ENCODE data around the gene PRIM2. TPM values are rescaled to one million over a fixed set of nuclear protein-coding genes. Genes with fewer than 3 reads are reported as not detected.

Gene PRIM2
- total and polyA plus RNA-seq, 2 of the 4 experiments (the other 2 are of a cell fraction): 11.8 to 37.5 TPM

- Histone ChIP-seq H4K5ac (ENCODE audit: low read depth, low read length) (peak overlapping the region; percentile 67; the same call in 1 of the 2 replicates), H2BK20ac (ENCODE audit: low read depth, low read length) (peak overlapping the region; percentile 87), H4K20me1 (ENCODE audit: insufficient read depth, low read length) (no peaks in the 10 kb centered on the region), H2AFZ (replicated peaks; ENCODE audit: low read length, poor library complexity) (no peak overlapping the region), H2AK5ac (ENCODE audit: low read depth, low read length) (peak overlapping the region; percentile 80; the same call in 1 of the 2 replicates), H3K9ac (ENCODE audit: low read depth, low read length) (no peak overlapping the region), H2BK15ac (ENCODE audit: low read depth, low read length) (peak overlapping the region; percentile 55; the same call in 2 of the 3 replicates), H3K18ac (ENCODE audit: low read depth, low read length) (peak overlapping the region; percentile 55), H3K23ac (ENCODE audit: low read depth, low read length) (no peak overlapping the region), H3K4me3 (ENCODE audit: insufficient read depth, low read depth, low read length) (no peak overlapping the region), H2BK120ac (ENCODE audit: low read depth, low read length) (peak overlapping the region; percentile 78), H4K8ac (ENCODE audit: low read depth in 2 of 2, low read length in 2 of 2) (peak overlapping the region; percentile 24 to 44; a peak in 3 of 4 replicates), H2BK5ac (ENCODE audit: low read depth, low read length, poor library complexity, severe bottlenecking) (no peak overlapping the region), H4K91ac (ENCODE audit: insufficient read depth, low read depth, low read length) (peak overlapping the region; percentile 67), H3K27me3 (ENCODE audit: control insufficient read depth, insufficient read depth, low read length) (no peaks in the 10 kb centered on the region), H3K56ac (ENCODE audit: extremely low read depth, insufficient read depth, low read length) (no peak overlapping the region), H3K14ac (replicated peaks; ENCODE audit: low read depth, low read length) (no peak overlapping the region), H3K79me1 (ENCODE audit: low read depth in 1 of 2, low read length in 2 of 2) (no peaks in the 10 kb centered on the region), H3K36me3 (ENCODE audit: control insufficient read depth, insufficient read depth, low read length) (no peaks in the 10 kb centered on the region), H3K4me1 (ENCODE audit: control insufficient read depth, insufficient read depth, low read length) (peaks cover 22% of the 10 kb centered on the region), H3K9me1 (ENCODE audit: insufficient read depth, low read length) (peaks cover 9% of the 10 kb centered on the region), H3K27ac (ENCODE audit: insufficient read depth, low read length) (no peak overlapping the region), H3K4me2 (ENCODE audit: low read depth, low read length) (no peak overlapping the region), H3K4ac (ENCODE audit: low read depth, low read length) (peak overlapping the region; percentile 58), H2AK9ac (replicated peaks; ENCODE audit: low read depth, low read length, poor library complexity) (no peak overlapping the region), H3K9me3 (ENCODE audit: control insufficient read depth, insufficient read depth, low read length) (no peaks in the 10 kb centered on the region)
- peak; percentile 66 for TF ChIP-seq MAFK (IDR thresholded peaks at IDR 0.05; ENCODE audit: low read depth, low read length)
- TF ChIP-seq MAZ (IDR thresholded peaks at IDR 0.05; ENCODE audit: borderline replicate concordance, low read depth, low read length): no peak
- dilution Hi-C loops (cut with HindIII; ENCODE audit: low sequenced_read_pairs, unreplicated experiment): no loop called here
- in situ Hi-C loops (cut with MboI; ENCODE audit: low sequenced_read_pairs): loop anchor here (25.0 kb wide), 2 partner anchors 669 to 969 kb away; partner anchors contain the start of gene DST
- intact Hi-C loops (cut with micrococcal nuclease): no loop called here
- WGBS, 2 experiments (ENCODE audit: extremely low coverage in 2 of 2, insufficient read length in 1 of 2): no CpG with 5 or more reads among the region's 5 CpGs
- POLR2A ChIA-PET (ENCODE audit: unreplicated experiment): no interaction called here
- CTCF ChIA-PET: interaction anchor here (1.8 kb wide), 1 partner anchor 11 kb away, joined by 5 read pairs; the partner anchor contains the start of gene PRIM2
- DNase-seq (no peak), ATAC-seq (ENCODE audit: low read depth) (no peak)
- BruUV-seq (replicated peaks): no TSS peak
Observed at GRCh38 chr6:57306273-57306672, 11.2 kb upstream of the PRIM2 start.

Data from IMR-90 (cell line).